NCI-H748 treated with DMSO at 0.1 percent for 48 hours (cell line): Measurements from ENCODE around the gene METTL26.

ENCODE experiments used
- DNase-seq: peaks from one replicate; lab custom pipeline; 2025; lab: John Stamatoyannopoulos, UW

Gene METTL26

GRCh38 chr16:637081-638018 is 1.2 kb upstream of the METTL26 start:
- no peak for DNase-seq

GRCh38 chr16:635573-636205 is 416 bp downstream of the METTL26 start:
- DNase-seq = no peak

GRCh38 chr16:634996-635395 is 1.1 kb downstream of the METTL26 start:
- no peak for DNase-seq

- no peak for DNase-seq
These were observed 1.9 kb downstream of the METTL26 start for GRCh38 chr16:634051-634670.

GRCh38 chr16:633336-634050 is 2.6 kb downstream of the METTL26 start:
- no peak for DNase-seq

- no peak for DNase-seq
These were observed 3.4 kb downstream of the METTL26 start for GRCh38 chr16:632486-633335.

GRCh38 chr16:631808-632358 is 4.2 kb downstream of the METTL26 start:
- DNase-seq = no peak

GRCh38 chr16:630815-631405 is 5.2 kb downstream of the METTL26 start, which contains the start of gene WFIKKN1:
Gene WFIKKN1 (plus strand): TSS chr16:630985. CDS start chr16:631254, 269 bp downstream.
- no peak for DNase-seq

- no peak for DNase-seq
These were observed 5.8 kb downstream of the METTL26 start for GRCh38 chr16:630249-630814.

- no peak for DNase-seq
These were observed 6.3 kb downstream of the METTL26 start for GRCh38 chr16:629833-630248.

GRCh38 chr16:629185-629832 is 6.8 kb downstream of the METTL26 start:
- DNase-seq = no peak

GRCh38 chr16:628321-629061 is 7.6 kb downstream of the METTL26 start:
- no peak for DNase-seq

- peak; percentile 21 for DNase-seq
These were observed 8.5 kb downstream of the METTL26 start for GRCh38 chr16:627454-628239.

GRCh38 chr16:626787-627453 is 9.2 kb downstream of the METTL26 start:
- DNase-seq = no peak

GRCh38 chr16:625977-626765 is 9.9 kb downstream of the METTL26 start:
- DNase-seq = no peak

- no peak for DNase-seq
These were observed 10.8 kb downstream of the METTL26 start for GRCh38 chr16:625117-625976.
